K562 (cell line): ENCODE measurements around the gene HSD11B1L. TPM values are rescaled to one million over a fixed set of nuclear protein-coding genes. Genes with fewer than 3 reads are reported as not detected.

Source experiments
- CCNT2 ChIP-seq: IDR thresholded peaks from 2 replicates; pipeline ENCODE4 v1.6.1; 2011; ENCODE audit warnings: borderline replicate concordance, low read depth, mild to moderate bottlenecking, moderate library complexity, mixed read lengths, low read length; ENCODE audit not compliant: insufficient read length; ENCODE audit errors: extremely low read depth
- DEAF1 ChIP-seq: fragments of 450-650 bp; formaldehyde crosslinking; IDR thresholded peaks from 2 replicates; pipeline ENCODE4 v1.4.0; 2020; ENCODE audit warnings: mild to moderate bottlenecking, moderate library complexity
- E2F1 ChIP-seq: sonication (generic); formaldehyde crosslinking; IDR thresholded peaks from 2 replicates; pipeline ENCODE4 v1.8.1; 2023; ENCODE audit warnings: mild to moderate bottlenecking, missing genetic modification reagents, moderate library complexity
- FUS ChIP-seq: fragments of 200-400 bp; formaldehyde crosslinking; optimal IDR thresholded peaks from 2 replicates; pipeline ENCODE3; 2017; ENCODE audit warnings: low read depth, low read length
- HES1 ChIP-seq: fragments of 450-650 bp; IDR thresholded peaks from 2 replicates; pipeline ENCODE4 v1.6.1; 2016; ENCODE audit warnings: low read depth, mild to moderate bottlenecking, moderate library complexity
- JUN ChIP-seq, 2 experiments: sonication (generic) in 1 of 2; formaldehyde crosslinking in 1 of 2; IDR thresholded peaks; 2 replicates each; pipeline versions ENCODE4 v1.6.1 to v1.8.0; 2012 to 2022; ENCODE audit warnings: borderline replicate concordance in 2 of 2, mild to moderate bottlenecking in 2 of 2, improper control_type of control experiment in 1 of 2, low read depth in 1 of 2, low read length in 1 of 2, missing genetic modification reagents in 1 of 2
- KAT8 ChIP-seq: fragments of 450-650 bp; IDR thresholded peaks from 2 replicates; pipeline ENCODE4 v1.6.1; 2016; ENCODE audit warnings: low read depth, mild to moderate bottlenecking
- NCOA2 ChIP-seq, 2 experiments: fragments of 450-650 bp; IDR thresholded peaks; 2 replicates each; pipeline ENCODE4 v1.6.1; 2018; ENCODE audit warnings: mild to moderate bottlenecking in 2 of 2, moderate library complexity in 1 of 2; ENCODE audit not compliant: partially characterized antibody in 2 of 2
- NFE2L1 ChIP-seq: fragments of 450-650 bp; IDR thresholded peaks from 2 replicates; pipeline ENCODE4 v1.6.1; 2016; ENCODE audit warnings: missing genetic modification characterization, low read depth, mild to moderate bottlenecking, missing compliant biosample characterization, moderate library complexity, borderline replicate concordance
- POLR3G ChIP-seq: IDR thresholded peaks from 2 replicates; pipeline ENCODE4 v1.6.1; 2011; ENCODE audit not compliant: insufficient read length, insufficient replicate concordance; ENCODE audit errors: extremely low read depth
- SNIP1 ChIP-seq: fragments of 450-650 bp; IDR thresholded peaks from 2 replicates; pipeline ENCODE4 v1.7.1; 2017; ENCODE audit warnings: low read depth, mild to moderate bottlenecking
- ZNF133 ChIP-seq: fragments of 250-450 bp; sonication (Bioruptor Pico); IDR thresholded peaks from 2 replicates; pipeline ENCODE4 v1.4.0; 2020; ENCODE audit warnings: mild to moderate bottlenecking
- ZNF146 ChIP-seq: IDR thresholded peaks from one replicate; pipeline ENCODE4 v1.6.1; 2018; ENCODE audit warnings: missing compliant biosample characterization; ENCODE audit not compliant: unreplicated experiment
- ZNF224 ChIP-seq: sonication (generic); formaldehyde crosslinking; IDR thresholded peaks from 2 replicates; pipeline ENCODE4 v1.8.0; 2022; ENCODE audit warnings: mild to moderate bottlenecking, missing genetic modification reagents
- ZNF282 ChIP-seq: sonication (generic); formaldehyde crosslinking; IDR thresholded peaks from 2 replicates; pipeline ENCODE4 v1.8.1; 2023; ENCODE audit warnings: missing genetic modification reagents
- ZNF395 ChIP-seq: fragments of 200-800 bp; sonication (Bioruptor generic); IDR thresholded peaks from 2 replicates; pipeline ENCODE4 v1.6.1; 2017; ENCODE audit warnings: missing genetic modification characterization, missing compliant biosample characterization
- polyA plus RNA-seq, 8 experiments: library from polyadenylated mRNA; depleted of rRNA in 4 of 8; stranded (reverse) in 5 of 8; unstranded in 3 of 8; fragments of >200 nt; fragmentation: Nextera tagmentation in 2 of 8; fragmentation: Illumina TruSeq in 1 of 8; extraction: Ambion mirVana in 2 of 8; extraction: Trizol in 1 of 8; gene quantifications; 2 replicates each; pipeline versions ENCODE4 v1.2.1 to v1.2.3, GENCODE V29; 2011 to 2014; ENCODE audit warnings: inconsistent platforms in 1 of 8, missing spikeins in 1 of 8
- total RNA-seq, 7 experiments: library from RNA; depleted of rRNA in 6 of 7; stranded (reverse); fragments of >200 nt in 6 of 7; fragmentation: Illumina TruSeq in 2 of 7; extraction: Trizol in 2 of 7; gene quantifications; 2 replicates each; pipeline versions ENCODE4 v1.2.1 to v1.2.3, GENCODE V29; 2011 to 2021; ENCODE audit warnings: low replicate concordance in 1 of 7
- TF ChIP-seq, protein P1 (sequence below): fragments of 250-450 bp; sonication (Bioruptor Pico); IDR thresholded peaks from 2 replicates; pipeline ENCODE4 v1.4.0; 2020; ENCODE audit warnings: mild to moderate bottlenecking, moderate library complexity
- TF ChIP-seq, protein P2 (sequence below): fragments of 450-650 bp; IDR thresholded peaks from one replicate; pipeline ENCODE4 v1.6.1; 2018; ENCODE audit warnings: mild to moderate bottlenecking, moderate library complexity; ENCODE audit not compliant: partially characterized antibody

The HSD11B1L gene
- total and polyA plus RNA-seq, 9 of the 15 experiments (the other 6 are each of a cell fraction or from before 2014, with no cell fraction given): 0.31 to 7.7 (median 2.3) TPM

DNA sequence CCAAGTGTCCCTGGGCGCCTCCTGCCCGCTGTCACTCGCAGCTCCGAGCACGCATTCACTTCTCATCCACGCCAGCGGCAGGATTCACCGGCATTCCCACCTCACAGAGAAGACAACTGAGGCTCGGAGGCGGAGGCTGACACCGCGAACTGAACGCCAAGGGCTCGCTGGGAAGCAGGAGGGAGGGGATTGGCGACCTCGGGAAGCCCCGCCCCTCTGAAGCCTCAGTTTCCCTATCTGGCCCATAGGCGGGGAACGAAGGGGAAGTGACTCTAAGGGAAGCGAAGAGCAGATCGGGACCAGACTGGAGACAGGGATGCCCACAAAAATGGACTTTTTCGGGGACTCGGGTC is 767 bp upstream of the HSD11B1L start (continued):
- TF ChIP-seq, protein P1, sequence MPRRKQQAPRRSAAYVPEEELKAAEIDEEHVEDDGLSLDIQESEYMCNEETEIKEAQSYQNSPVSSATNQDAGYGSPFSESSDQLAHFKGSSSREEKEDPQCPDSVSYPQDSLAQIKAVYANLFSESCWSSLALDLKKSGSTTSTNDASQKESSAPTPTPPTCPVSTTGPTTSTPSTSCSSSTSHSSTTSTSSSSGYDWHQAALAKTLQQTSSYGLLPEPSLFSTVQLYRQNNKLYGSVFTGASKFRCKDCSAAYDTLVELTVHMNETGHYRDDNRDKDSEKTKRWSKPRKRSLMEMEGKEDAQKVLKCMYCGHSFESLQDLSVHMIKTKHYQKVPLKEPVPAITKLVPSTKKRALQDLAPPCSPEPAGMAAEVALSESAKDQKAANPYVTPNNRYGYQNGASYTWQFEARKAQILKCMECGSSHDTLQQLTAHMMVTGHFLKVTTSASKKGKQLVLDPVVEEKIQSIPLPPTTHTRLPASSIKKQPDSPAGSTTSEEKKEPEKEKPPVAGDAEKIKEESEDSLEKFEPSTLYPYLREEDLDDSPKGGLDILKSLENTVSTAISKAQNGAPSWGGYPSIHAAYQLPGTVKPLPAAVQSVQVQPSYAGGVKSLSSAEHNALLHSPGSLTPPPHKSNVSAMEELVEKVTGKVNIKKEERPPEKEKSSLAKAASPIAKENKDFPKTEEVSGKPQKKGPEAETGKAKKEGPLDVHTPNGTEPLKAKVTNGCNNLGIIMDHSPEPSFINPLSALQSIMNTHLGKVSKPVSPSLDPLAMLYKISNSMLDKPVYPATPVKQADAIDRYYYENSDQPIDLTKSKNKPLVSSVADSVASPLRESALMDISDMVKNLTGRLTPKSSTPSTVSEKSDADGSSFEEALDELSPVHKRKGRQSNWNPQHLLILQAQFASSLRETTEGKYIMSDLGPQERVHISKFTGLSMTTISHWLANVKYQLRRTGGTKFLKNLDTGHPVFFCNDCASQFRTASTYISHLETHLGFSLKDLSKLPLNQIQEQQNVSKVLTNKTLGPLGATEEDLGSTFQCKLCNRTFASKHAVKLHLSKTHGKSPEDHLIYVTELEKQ: no peak
- TF ChIP-seq ZNF224 (CRISPR knock-in tag) (no peak), HES1 (no peak), ZNF133 (CRISPR knock-in tag) (no peak), POLR3G (no peak), DEAF1 (CRISPR knock-in tag) (no peak), ZNF146 (CRISPR knock-in tag) (no peak), E2F1 (no peak), FUS (no peak), JUN (IDR thresholded peaks at IDR 0.05; ENCODE audit: borderline replicate concordance, low read depth, low read length) (no peak), JUN (CRISPR knock-in tag; IDR thresholded peaks at IDR 0.05; ENCODE audit: borderline replicate concordance) (no peak; the same call in 1 of the 2 replicates), SNIP1 (no peak), KAT8 (no peak), NCOA2 (IDR thresholded peaks at IDR 0.05; ENCODE audit: partially characterized antibody in 2 of 2) (no peak), ZNF282 (CRISPR knock-in tag) (no peak), CCNT2 (no peak), ZNF395 (CRISPR knock-in tag) (no peak), NFE2L1 (tag) (no peak)
- TF ChIP-seq, protein P2, sequence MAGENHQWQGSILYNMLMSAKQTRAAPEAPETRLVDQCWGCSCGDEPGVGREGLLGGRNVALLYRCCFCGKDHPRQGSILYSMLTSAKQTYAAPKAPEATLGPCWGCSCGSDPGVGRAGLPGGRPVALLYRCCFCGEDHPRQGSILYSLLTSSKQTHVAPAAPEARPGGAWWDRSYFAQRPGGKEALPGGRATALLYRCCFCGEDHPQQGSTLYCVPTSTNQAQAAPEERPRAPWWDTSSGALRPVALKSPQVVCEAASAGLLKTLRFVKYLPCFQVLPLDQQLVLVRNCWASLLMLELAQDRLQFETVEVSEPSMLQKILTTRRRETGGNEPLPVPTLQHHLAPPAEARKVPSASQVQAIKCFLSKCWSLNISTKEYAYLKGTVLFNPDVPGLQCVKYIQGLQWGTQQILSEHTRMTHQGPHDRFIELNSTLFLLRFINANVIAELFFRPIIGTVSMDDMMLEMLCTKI: no peak
